WTC11 (cell line): Measurements from ENCODE around the gene SKI. TPM values are rescaled to one million over a fixed set of nuclear protein-coding genes. Genes with fewer than 3 reads are reported as not detected.

Experiments used
- ATAC-seq: fragments of 200-7000 bp; cut with Tn5 transposase; 2 replicates; pipeline ENCODE4 v1.10.0; 2021; ENCODE audit warnings: mild to moderate bottlenecking, moderate library complexity
- CTCF ChIA-PET: fragments of 300-600 bp; sonication (Branson Sonifier 250); formaldehyde crosslinking; loops from one replicate; lab custom pipeline; 2021; ENCODE audit warnings: antibody characterized with exemption; lab: Charles Lee
- POLR2A ChIA-PET: fragments of 350-600 bp; sonication (Branson Sonifier 250); formaldehyde crosslinking; loops from one replicate; lab custom pipeline; 2021; ENCODE audit warnings: antibody characterized with exemption; lab: Charles Lee
- DNase-seq: peaks from one replicate; pipeline ENCODE4 v3.0.0; 2021; ENCODE audit warnings: low spot score
- H3K27ac Mint-ChIP-seq: 2 replicates; pipeline ENCODE4 v1.8.0; 2021; ENCODE audit warnings: mixed read lengths
- H3K27me3 Mint-ChIP-seq: 2 replicates; pipeline ENCODE4 v1.8.0; 2021; ENCODE audit warnings: low read depth, mild to moderate bottlenecking, moderate library complexity, mixed read lengths
- H3K36me3 Mint-ChIP-seq: 2 replicates; pipeline ENCODE4 v1.8.0; 2021; ENCODE audit warnings: mixed read lengths
- H3K4me1 Mint-ChIP-seq: 2 replicates; pipeline ENCODE4 v1.8.0; 2022; ENCODE audit warnings: mixed read lengths
- H3K4me3 Mint-ChIP-seq: 2 replicates; pipeline ENCODE4 v1.8.0; 2021; ENCODE audit warnings: mild to moderate bottlenecking, moderate library complexity, mixed read lengths
- H3K9me3 Mint-ChIP-seq: 2 replicates; pipeline ENCODE4 v1.8.0; 2021; ENCODE audit warnings: mixed read lengths
- CREM ChIP-seq: sonication (generic); formaldehyde crosslinking; IDR thresholded peaks from 2 replicates; pipeline ENCODE4 v1.8.1; 2022; ENCODE audit warnings: mild to moderate bottlenecking, missing genetic modification reagents, moderate library complexity
- HMGA2 ChIP-seq: fragments of 250-450 bp; sonication (Bioruptor Pico); IDR thresholded peaks from 2 replicates; pipeline ENCODE4 v1.4.0; 2021; ENCODE audit warnings: mild to moderate bottlenecking, moderate library complexity
- JAZF1 ChIP-seq: fragments of 250-450 bp; sonication (Bioruptor Pico); IDR thresholded peaks from 2 replicates; pipeline ENCODE4 v1.9.0; 2021; ENCODE audit warnings: moderate library complexity, mild to moderate bottlenecking, inconsistent platforms
- KAT7 ChIP-seq: sonication (generic); formaldehyde crosslinking; IDR thresholded peaks from 2 replicates; pipeline ENCODE4 v1.8.1; 2023; ENCODE audit warnings: missing genetic modification reagents, mild to moderate bottlenecking, borderline replicate concordance
- NR3C1 ChIP-seq: sonication (generic); formaldehyde crosslinking; conservative IDR thresholded peaks from 2 replicates; pipeline ENCODE4 v1.8.1; 2023; ENCODE audit warnings: low read depth, mild to moderate bottlenecking, missing genetic modification reagents
- PRRX2 ChIP-seq: fragments of 250-450 bp; sonication (Bioruptor Pico); IDR thresholded peaks from 2 replicates; pipeline ENCODE4 v1.8.0; 2021; ENCODE audit warnings: mild to moderate bottlenecking
- TP53 ChIP-seq: sonication (generic); formaldehyde crosslinking; IDR thresholded peaks from 2 replicates; pipeline ENCODE4 v1.8.1; 2023; ENCODE audit warnings: mild to moderate bottlenecking, missing genetic modification reagents
- ZNF121 ChIP-seq: sonication (generic); formaldehyde crosslinking; IDR thresholded peaks from 2 replicates; pipeline ENCODE4 v1.8.0; 2023; ENCODE audit warnings: missing genetic modification reagents
- ZNF263 ChIP-seq: sonication (generic); formaldehyde crosslinking; IDR thresholded peaks from 2 replicates; pipeline ENCODE4 v1.8.1; 2022; ENCODE audit warnings: low read depth, mild to moderate bottlenecking, moderate library complexity, missing genetic modification reagents
- total RNA-seq: library from RNA; stranded (reverse); gene quantifications from 3 replicates; pipeline ENCODE4 v1.2.3, GENCODE V29; 2021
- TF ChIP-seq, protein P1 (sequence below): sonication (generic); formaldehyde crosslinking; IDR thresholded peaks from 2 replicates; pipeline ENCODE4 v1.8.0; 2022; ENCODE audit warnings: mild to moderate bottlenecking, missing genetic modification reagents
- TF ChIP-seq, protein P2 (sequence below): sonication (generic); formaldehyde crosslinking; IDR thresholded peaks from 2 replicates; pipeline ENCODE4 v1.8.1; 2023; ENCODE audit warnings: mild to moderate bottlenecking, missing genetic modification reagents
- TF ChIP-seq, protein P3 (sequence below): sonication (generic); formaldehyde crosslinking; IDR thresholded peaks from 2 replicates; pipeline ENCODE4 v1.8.1; 2022; ENCODE audit warnings: missing genetic modification reagents, borderline replicate concordance
- TF ChIP-seq, protein P4 (sequence below): fragments of 250-450 bp; sonication (Bioruptor Pico); IDR thresholded peaks from 2 replicates; pipeline ENCODE4 v1.9.0; 2021; ENCODE audit warnings: mild to moderate bottlenecking
- TF ChIP-seq, protein P5 (sequence below): fragments of 200-600 bp; IDR thresholded peaks from 2 replicates; pipeline ENCODE4 v1.8.0; 2022; ENCODE audit warnings: antibody characterized with exemption
- TF ChIP-seq, protein P6 (sequence below): sonication (generic); formaldehyde crosslinking; IDR thresholded peaks from 2 replicates; pipeline ENCODE4 v1.8.1; 2022; ENCODE audit warnings: low read depth, mild to moderate bottlenecking, moderate library complexity, missing genetic modification reagents, borderline replicate concordance
- TF ChIP-seq, protein P7 (sequence below): fragments of 250-450 bp; sonication (Bioruptor Pico); IDR thresholded peaks from 2 replicates; pipeline ENCODE4 v1.9.0; 2021; ENCODE audit warnings: mild to moderate bottlenecking

SKI gene
- total RNA-seq, 1 experiment from 2014 or later, result 88.6 TPM

DNA sequence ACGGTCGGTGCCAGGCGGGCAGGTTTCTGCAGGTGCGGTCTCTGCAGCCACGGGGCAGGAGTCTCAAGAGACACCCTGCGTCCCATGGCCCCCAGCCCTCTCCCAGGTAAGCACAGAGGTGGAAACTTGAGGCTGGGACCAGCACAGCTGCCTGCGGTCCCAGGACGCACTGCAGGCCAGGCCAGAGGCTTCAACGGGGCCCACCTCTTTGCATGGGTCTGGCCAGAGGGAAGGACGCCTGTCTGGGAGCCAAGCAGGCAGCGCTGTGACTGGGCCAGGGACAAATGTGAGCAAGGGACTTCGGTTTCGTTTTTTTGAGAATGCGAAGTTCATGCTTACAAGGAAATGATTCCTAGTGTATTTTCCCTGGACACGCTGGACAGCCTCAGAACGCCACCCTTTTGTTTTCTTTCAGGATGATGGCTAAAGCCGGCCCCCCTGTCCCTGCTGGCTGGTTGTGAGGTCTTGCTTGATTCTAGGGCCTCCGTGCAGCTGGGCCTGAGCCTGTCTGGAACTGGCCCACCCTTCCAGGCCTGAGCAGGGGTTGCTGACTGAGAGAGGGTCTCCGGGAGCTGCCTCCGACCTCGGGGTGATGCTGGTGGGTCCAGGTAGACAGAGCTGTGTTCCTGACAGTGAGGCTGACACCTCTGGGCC, 124.9 kb downstream of the SKI start:
- no peak for ATAC-seq
- TF ChIP-seq, protein P1, sequence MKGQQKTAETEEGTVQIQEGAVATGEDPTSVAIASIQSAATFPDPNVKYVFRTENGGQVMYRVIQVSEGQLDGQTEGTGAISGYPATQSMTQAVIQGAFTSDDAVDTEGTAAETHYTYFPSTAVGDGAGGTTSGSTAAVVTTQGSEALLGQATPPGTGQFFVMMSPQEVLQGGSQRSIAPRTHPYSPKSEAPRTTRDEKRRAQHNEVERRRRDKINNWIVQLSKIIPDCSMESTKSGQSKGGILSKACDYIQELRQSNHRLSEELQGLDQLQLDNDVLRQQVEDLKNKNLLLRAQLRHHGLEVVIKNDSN, result no peak
- TF ChIP-seq KAT7 (CRISPR knock-in tag) (no peak), CREM (CRISPR knock-in tag) (no peak), NR3C1 (CRISPR knock-in tag) (no peak), PRRX2 (CRISPR knock-in tag) (no peak), ZNF121 (CRISPR knock-in tag) (no peak), TP53 (CRISPR knock-in tag) (no peak), ZNF263 (CRISPR knock-in tag) (no peak), HMGA2 (CRISPR knock-in tag) (no peak)
- TF ChIP-seq, protein P2, sequence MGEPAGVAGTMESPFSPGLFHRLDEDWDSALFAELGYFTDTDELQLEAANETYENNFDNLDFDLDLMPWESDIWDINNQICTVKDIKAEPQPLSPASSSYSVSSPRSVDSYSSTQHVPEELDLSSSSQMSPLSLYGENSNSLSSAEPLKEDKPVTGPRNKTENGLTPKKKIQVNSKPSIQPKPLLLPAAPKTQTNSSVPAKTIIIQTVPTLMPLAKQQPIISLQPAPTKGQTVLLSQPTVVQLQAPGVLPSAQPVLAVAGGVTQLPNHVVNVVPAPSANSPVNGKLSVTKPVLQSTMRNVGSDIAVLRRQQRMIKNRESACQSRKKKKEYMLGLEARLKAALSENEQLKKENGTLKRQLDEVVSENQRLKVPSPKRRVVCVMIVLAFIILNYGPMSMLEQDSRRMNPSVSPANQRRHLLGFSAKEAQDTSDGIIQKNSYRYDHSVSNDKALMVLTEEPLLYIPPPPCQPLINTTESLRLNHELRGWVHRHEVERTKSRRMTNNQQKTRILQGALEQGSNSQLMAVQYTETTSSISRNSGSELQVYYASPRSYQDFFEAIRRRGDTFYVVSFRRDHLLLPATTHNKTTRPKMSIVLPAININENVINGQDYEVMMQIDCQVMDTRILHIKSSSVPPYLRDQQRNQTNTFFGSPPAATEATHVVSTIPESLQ (CRISPR knock-in tag), result no peak
- TF ChIP-seq, protein P3, sequence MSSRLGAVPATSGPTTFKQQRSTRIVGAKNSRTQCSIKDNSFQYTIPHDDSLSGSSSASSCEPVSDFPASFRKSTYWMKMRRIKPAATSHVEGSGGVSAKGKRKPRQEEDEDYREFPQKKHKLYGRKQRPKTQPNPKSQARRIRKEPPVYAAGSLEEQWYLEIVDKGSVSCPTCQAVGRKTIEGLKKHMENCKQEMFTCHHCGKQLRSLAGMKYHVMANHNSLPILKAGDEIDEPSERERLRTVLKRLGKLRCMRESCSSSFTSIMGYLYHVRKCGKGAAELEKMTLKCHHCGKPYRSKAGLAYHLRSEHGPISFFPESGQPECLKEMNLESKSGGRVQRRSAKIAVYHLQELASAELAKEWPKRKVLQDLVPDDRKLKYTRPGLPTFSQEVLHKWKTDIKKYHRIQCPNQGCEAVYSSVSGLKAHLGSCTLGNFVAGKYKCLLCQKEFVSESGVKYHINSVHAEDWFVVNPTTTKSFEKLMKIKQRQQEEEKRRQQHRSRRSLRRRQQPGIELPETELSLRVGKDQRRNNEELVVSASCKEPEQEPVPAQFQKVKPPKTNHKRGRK, result no peak
- TF ChIP-seq, protein P4, sequence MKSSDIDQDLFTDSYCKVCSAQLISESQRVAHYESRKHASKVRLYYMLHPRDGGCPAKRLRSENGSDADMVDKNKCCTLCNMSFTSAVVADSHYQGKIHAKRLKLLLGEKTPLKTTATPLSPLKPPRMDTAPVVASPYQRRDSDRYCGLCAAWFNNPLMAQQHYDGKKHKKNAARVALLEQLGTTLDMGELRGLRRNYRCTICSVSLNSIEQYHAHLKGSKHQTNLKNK (CRISPR knock-in tag), result no peak
- TF ChIP-seq, protein P5, sequence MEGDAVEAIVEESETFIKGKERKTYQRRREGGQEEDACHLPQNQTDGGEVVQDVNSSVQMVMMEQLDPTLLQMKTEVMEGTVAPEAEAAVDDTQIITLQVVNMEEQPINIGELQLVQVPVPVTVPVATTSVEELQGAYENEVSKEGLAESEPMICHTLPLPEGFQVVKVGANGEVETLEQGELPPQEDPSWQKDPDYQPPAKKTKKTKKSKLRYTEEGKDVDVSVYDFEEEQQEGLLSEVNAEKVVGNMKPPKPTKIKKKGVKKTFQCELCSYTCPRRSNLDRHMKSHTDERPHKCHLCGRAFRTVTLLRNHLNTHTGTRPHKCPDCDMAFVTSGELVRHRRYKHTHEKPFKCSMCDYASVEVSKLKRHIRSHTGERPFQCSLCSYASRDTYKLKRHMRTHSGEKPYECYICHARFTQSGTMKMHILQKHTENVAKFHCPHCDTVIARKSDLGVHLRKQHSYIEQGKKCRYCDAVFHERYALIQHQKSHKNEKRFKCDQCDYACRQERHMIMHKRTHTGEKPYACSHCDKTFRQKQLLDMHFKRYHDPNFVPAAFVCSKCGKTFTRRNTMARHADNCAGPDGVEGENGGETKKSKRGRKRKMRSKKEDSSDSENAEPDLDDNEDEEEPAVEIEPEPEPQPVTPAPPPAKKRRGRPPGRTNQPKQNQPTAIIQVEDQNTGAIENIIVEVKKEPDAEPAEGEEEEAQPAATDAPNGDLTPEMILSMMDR, result no peak
- TF ChIP-seq, all 79 proteins: peak for 0
- CTCF ChIA-PET, result interaction anchor here (1.7 kb wide), 1 partner anchor 178 kb away, joined by 8 read pairs; no protein-coding TSS in a partner anchor
- no peaks in the 10 kb centered on the region for H3K27me3 Mint-ChIP-seq
- H3K27ac Mint-ChIP-seq, result no peak overlapping the region
- no peaks in the 10 kb centered on the region for H3K4me1 Mint-ChIP-seq
- no peaks in the 10 kb centered on the region for H3K36me3 Mint-ChIP-seq
- no peak for DNase-seq
- no peak overlapping the region for H3K4me3 Mint-ChIP-seq
- H3K9me3 Mint-ChIP-seq, result no peaks in the 10 kb centered on the region
- POLR2A ChIA-PET, result no interaction called here

DNA sequence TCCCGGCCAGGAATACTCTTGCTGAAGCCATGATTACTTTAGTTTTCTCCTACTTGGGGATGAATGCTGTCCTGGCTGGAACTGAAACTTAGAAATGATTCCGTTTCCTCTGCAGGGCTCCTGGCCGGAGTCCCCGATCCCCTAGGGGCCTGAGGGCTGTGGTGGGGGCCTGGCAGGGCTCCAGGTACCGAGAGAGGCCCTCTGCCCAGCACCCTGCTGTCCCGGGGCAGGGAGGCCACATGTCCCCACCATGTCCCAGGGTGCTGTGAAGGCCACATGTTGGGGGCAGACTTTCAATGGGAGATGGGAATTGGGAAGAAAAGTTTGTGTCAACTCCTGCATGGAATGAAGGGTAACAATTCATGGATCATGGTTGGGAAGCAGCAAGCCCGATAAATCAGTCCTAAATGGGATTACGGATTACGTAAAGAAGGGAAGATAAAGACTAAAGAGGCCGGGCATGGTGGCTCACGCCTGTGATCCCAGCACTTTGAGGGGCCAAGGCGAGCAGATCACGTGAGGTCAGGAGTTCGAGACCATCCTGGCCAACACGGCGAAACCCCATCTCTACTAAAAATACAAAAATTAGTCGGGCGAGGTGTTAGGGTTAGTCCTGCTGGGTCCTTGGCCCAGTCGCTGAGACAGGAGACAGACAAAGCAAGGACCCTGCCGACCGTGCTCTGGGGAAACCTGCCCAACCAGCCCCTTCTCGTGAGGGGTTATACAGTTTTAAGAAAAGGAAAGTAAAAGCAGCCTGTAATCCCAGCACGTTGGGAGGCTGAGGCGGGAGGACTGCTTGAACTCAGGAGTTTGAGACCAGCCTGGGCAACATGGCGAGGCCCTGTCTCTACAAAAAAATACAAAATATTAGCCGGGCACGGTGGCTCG, 125.7 kb downstream of the SKI start:
- Mint-ChIP-seq H3K36me3 (no peaks in the 10 kb centered on the region), H3K27ac (peak overlapping the region; percentile 58; the same call in 1 of the 2 replicates), H3K4me3 (no peak overlapping the region), H3K27me3 (no peaks in the 10 kb centered on the region), H3K9me3 (no peaks in the 10 kb centered on the region), H3K4me1 (no peaks in the 10 kb centered on the region)
- ChIA-PET CTCF (no interaction called here), POLR2A (no interaction called here)
- DNase-seq (no peak), ATAC-seq (no peak)
- TF ChIP-seq, protein P6, sequence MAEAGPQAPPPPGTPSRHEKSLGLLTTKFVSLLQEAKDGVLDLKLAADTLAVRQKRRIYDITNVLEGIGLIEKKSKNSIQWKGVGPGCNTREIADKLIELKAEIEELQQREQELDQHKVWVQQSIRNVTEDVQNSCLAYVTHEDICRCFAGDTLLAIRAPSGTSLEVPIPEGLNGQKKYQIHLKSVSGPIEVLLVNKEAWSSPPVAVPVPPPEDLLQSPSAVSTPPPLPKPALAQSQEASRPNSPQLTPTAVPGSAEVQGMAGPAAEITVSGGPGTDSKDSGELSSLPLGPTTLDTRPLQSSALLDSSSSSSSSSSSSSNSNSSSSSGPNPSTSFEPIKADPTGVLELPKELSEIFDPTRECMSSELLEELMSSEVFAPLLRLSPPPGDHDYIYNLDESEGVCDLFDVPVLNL, result no peak
- no peak for TF ChIP-seq JAZF1 (CRISPR knock-in tag)
- TF ChIP-seq, protein P7, sequence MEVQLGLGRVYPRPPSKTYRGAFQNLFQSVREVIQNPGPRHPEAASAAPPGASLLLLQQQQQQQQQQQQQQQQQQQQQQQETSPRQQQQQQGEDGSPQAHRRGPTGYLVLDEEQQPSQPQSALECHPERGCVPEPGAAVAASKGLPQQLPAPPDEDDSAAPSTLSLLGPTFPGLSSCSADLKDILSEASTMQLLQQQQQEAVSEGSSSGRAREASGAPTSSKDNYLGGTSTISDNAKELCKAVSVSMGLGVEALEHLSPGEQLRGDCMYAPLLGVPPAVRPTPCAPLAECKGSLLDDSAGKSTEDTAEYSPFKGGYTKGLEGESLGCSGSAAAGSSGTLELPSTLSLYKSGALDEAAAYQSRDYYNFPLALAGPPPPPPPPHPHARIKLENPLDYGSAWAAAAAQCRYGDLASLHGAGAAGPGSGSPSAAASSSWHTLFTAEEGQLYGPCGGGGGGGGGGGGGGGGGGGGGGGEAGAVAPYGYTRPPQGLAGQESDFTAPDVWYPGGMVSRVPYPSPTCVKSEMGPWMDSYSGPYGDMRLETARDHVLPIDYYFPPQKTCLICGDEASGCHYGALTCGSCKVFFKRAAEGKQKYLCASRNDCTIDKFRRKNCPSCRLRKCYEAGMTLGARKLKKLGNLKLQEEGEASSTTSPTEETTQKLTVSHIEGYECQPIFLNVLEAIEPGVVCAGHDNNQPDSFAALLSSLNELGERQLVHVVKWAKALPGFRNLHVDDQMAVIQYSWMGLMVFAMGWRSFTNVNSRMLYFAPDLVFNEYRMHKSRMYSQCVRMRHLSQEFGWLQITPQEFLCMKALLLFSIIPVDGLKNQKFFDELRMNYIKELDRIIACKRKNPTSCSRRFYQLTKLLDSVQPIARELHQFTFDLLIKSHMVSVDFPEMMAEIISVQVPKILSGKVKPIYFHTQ (CRISPR knock-in tag), result no peak
